A673 (cell line): ENCODE data around the gene PHLDA3. TPM values are rescaled to one million over a fixed set of nuclear protein-coding genes. Genes with fewer than 3 reads are reported as not detected.

Source experiments
- BruUV-seq: library from RNA; stranded (reverse); fragments of 400-500 nt; replicated peaks from 2 replicates; lab custom pipeline; 2021; lab: Mats Ljungman, UMichigan
- CTCF ChIA-PET: fragments of 300-600 bp; sonication (Branson Sonifier 250); formaldehyde crosslinking; loops from one replicate; lab custom pipeline; 2022; ENCODE audit warnings: antibody characterized with exemption; lab: Charles Lee
- POLR2A ChIA-PET: fragments of 300-600 bp; sonication (Branson Sonifier 250); formaldehyde crosslinking; loops from one replicate; lab custom pipeline; 2022; ENCODE audit warnings: antibody characterized with exemption; ENCODE audit not compliant: low non-redundant PET; lab: Charles Lee
- DNase-seq: peaks from one replicate; pipeline ENCODE4 v3.0.0-alpha.2; 2015; ENCODE audit warnings: low spot score
- H3K27ac ChIP-seq: fragments of 200-600 bp; sonication (generic); 2 replicates; pipeline ENCODE4 v1.5.1; 2016; ENCODE audit warnings: mixed run types, low read depth, mild to moderate bottlenecking, mixed read lengths, antibody characterized with exemption, low read length; ENCODE audit not compliant: poor library complexity, severe bottlenecking
- H3K27me3 ChIP-seq: fragments of 200-600 bp; sonication (generic); replicated peaks from 2 replicates; pipeline ENCODE4 v1.6.1; 2017; ENCODE audit warnings: mixed run types, low read depth, mild to moderate bottlenecking, mixed read lengths, antibody characterized with exemption, low read length; ENCODE audit not compliant: insufficient read depth, poor library complexity
- H3K36me3 ChIP-seq: fragments of 200-600 bp; sonication (generic); 2 replicates; pipeline ENCODE4 v1.6.1; 2016; ENCODE audit warnings: mixed run types, mild to moderate bottlenecking, mixed read lengths, antibody characterized with exemption, low read length; ENCODE audit not compliant: insufficient read depth, poor library complexity, severe bottlenecking
- H3K4me1 ChIP-seq: fragments of 200-600 bp; sonication (generic); 2 replicates; pipeline ENCODE4 v1.6.1; 2017; ENCODE audit warnings: mixed run types, mild to moderate bottlenecking, mixed read lengths, antibody characterized with exemption, low read length; ENCODE audit not compliant: insufficient read depth, poor library complexity, severe bottlenecking
- H3K4me3 ChIP-seq: fragments of 200-600 bp; sonication (generic); 2 replicates; pipeline ENCODE4 v1.5.1; 2016; ENCODE audit warnings: low read depth, mixed run types, mild to moderate bottlenecking, mixed read lengths, low read length; ENCODE audit not compliant: poor library complexity, severe bottlenecking
- H3K9me3 ChIP-seq: fragments of 200-600 bp; sonication (generic); 2 replicates; pipeline ENCODE4 v1.6.1; 2016; ENCODE audit warnings: mixed run types, low read depth, mild to moderate bottlenecking, mixed read lengths, antibody characterized with exemption, low read length; ENCODE audit not compliant: poor library complexity, severe bottlenecking
- EZH2 ChIP-seq: fragments of 200-600 bp; sonication (generic); IDR thresholded peaks from 2 replicates; pipeline ENCODE4 v1.6.1; 2017; ENCODE audit warnings: borderline replicate concordance, low read depth, mild to moderate bottlenecking, mixed read lengths, antibody characterized with exemption, low read length; ENCODE audit not compliant: poor library complexity, severe bottlenecking
- intact Hi-C: fragments of 100-400 bp; cut with micrococcal nuclease; formaldehyde crosslinking; loops from one replicate; pipeline ENCODE4 v1.10.0; 2022; ENCODE audit not compliant: unreplicated experiment
- total RNA-seq: library from RNA; stranded (reverse); gene quantifications from 2 replicates; pipeline ENCODE4 v1.2.3, GENCODE V29; 2021
- TF ChIP-seq, protein P1 (sequence below): fragments of 300-800, 200-600 bp; sonication (generic); conservative IDR thresholded peaks from 2 replicates; pipeline ENCODE4 v1.5.1; 2017; ENCODE audit warnings: low read depth, mild to moderate bottlenecking, antibody characterized with exemption, low read length, moderate library complexity, mixed read lengths

The PHLDA3 gene
- total RNA-seq, 1 experiment from 2014 or later = 24.1 TPM

DNA sequence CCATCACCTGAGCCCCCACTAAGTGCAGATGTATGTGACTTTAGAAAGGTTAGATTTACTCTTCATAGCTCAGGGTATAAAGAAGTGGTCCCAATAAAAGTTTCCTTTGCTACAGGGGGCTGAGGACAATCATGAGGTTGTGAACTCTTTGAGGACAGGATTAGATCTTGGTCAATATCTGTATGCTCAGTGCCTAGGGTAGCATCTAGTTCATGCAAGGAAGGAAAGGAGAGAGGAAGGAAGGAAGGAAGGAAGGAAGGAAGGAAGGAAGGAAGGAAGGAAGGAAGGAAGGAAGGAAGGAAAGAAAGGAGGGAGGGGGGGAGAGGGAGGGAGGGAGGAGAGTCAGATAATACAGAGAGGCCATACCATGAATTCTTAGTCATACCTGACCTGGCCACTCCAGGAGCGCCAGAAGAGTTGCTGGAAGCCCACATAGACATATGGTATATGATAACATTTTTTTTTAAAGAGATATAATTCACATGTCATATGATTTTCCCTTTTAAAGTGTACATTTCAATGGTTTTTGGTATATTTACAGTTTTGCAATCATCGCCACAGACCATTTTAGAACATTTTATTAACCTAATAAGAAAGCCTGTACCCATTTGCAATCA, 47.6 kb upstream of the PHLDA3 start:
- POLR2A ChIA-PET = no interaction called here

GRCh38 chr1:201515895-201516294, 46.9 kb upstream of the PHLDA3 start:
- Histone ChIP-seq H3K27ac (peak overlapping the region; percentile 89), H3K4me1 (peaks cover 65% of the 10 kb centered on the region), H3K9me3 (no peaks in the 10 kb centered on the region), H3K4me3 (no peak overlapping the region), H3K27me3 (no peaks in the 10 kb centered on the region), H3K36me3 (no peaks in the 10 kb centered on the region)
- CTCF ChIA-PET = no interaction called here
- TF ChIP-seq, protein P1, sequence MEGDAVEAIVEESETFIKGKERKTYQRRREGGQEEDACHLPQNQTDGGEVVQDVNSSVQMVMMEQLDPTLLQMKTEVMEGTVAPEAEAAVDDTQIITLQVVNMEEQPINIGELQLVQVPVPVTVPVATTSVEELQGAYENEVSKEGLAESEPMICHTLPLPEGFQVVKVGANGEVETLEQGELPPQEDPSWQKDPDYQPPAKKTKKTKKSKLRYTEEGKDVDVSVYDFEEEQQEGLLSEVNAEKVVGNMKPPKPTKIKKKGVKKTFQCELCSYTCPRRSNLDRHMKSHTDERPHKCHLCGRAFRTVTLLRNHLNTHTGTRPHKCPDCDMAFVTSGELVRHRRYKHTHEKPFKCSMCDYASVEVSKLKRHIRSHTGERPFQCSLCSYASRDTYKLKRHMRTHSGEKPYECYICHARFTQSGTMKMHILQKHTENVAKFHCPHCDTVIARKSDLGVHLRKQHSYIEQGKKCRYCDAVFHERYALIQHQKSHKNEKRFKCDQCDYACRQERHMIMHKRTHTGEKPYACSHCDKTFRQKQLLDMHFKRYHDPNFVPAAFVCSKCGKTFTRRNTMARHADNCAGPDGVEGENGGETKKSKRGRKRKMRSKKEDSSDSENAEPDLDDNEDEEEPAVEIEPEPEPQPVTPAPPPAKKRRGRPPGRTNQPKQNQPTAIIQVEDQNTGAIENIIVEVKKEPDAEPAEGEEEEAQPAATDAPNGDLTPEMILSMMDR = no peak
- TF ChIP-seq EZH2 = no peak
- no TSS peak for BruUV-seq
- POLR2A ChIA-PET = interaction anchor here (0.6 kb wide), 1 partner anchor 323 kb away, joined by 12 read pairs; no protein-coding TSS in a partner anchor
- DNase-seq = no peak
- intact Hi-C loops = loop anchor here (1.0 kb wide), 1 partner anchor 250 kb away; no protein-coding TSS in a partner anchor

More for the DNA sequence above, 47.6 kb upstream of the PHLDA3 start:
- H3K27me3 ChIP-seq = no peaks in the 10 kb centered on the region
- no peak overlapping the region for H3K4me3 ChIP-seq
- peak; percentile 81 for DNase-seq
- intact Hi-C loops = loop anchor here (1.0 kb wide), 1 partner anchor 250 kb away; no protein-coding TSS in a partner anchor
- peaks cover 57% of the 10 kb centered on the region for H3K4me1 ChIP-seq
- CTCF ChIA-PET = no interaction called here
- H3K36me3 ChIP-seq = no peaks in the 10 kb centered on the region
- no peak for TF ChIP-seq EZH2
- TF ChIP-seq, protein P1 = no peak
- no peaks in the 10 kb centered on the region for H3K9me3 ChIP-seq
- BruUV-seq = no TSS peak
- H3K27ac ChIP-seq = peak overlapping the region; percentile 92

DNA sequence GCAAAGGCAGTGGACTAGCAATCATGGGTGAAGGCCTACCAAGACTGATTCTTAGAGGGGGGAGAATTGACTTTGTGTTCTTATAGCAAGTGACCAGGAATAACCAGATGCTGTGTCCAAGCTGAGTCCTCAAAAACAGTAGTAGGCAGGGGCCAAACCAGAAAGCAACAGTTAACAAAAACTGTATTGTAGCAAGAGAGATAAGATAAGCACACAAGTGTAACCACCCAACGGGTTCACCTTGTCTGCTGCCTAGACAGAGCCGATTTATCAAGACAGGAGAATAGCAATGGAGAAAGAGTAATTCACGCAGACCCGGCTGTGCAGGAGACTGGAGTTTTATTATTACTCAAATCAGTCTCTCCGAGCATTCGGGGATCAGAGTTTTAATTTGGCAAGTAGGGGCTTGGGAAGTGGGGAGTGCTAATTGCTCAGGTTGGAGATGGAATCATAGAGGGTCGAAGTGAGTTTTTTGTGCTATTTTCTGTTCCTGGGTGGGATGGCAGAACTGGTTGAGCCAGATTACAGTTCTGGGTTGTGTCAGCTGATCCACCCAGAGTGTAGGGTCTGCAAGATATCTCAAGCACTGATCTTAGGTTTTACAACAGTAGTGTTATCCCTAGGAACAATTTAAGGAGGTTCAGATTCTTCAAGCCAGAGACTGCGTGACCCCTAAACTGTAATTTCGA, 46.2 kb upstream of the PHLDA3 start:
- intact Hi-C loops = no loop called here
- CTCF ChIA-PET = no interaction called here
- POLR2A ChIA-PET = interaction anchor here (0.6 kb wide), 1 partner anchor 323 kb away, joined by 12 read pairs; no protein-coding TSS in a partner anchor
- Histone ChIP-seq H3K27ac (peak overlapping the region; percentile 89), H3K27me3 (no peaks in the 10 kb centered on the region), H3K9me3 (no peaks in the 10 kb centered on the region), H3K4me3 (no peak overlapping the region), H3K4me1 (peaks cover 66% of the 10 kb centered on the region), H3K36me3 (no peaks in the 10 kb centered on the region)
- TF ChIP-seq, protein P1 = no peak
- TF ChIP-seq EZH2 = no peak
- BruUV-seq = no TSS peak
- DNase-seq = no peak
